GM13976 (cell line): ENCODE data around the gene NCS1.

Source experiments
- DNase-seq: peaks from one replicate; pipeline ENCODE4 v3.0.0; 2012; ENCODE audit warnings: low spot score
- in situ Hi-C: fragments of 300-500 bp; cut with MboI; formaldehyde crosslinking; loops from one replicate; pipeline ENCODE4 v1.12.0; 2022; ENCODE audit warnings: low sequenced_read_pairs, mixed read lengths, inconsistent platforms; ENCODE audit not compliant: unreplicated experiment
- TF ChIP-seq, protein P1 (sequence below): IDR thresholded peaks from 2 replicates; pipeline ENCODE4 v1.5.1; 2012; ENCODE audit warnings: borderline replicate concordance, mild to moderate bottlenecking; ENCODE audit not compliant: insufficient read depth; ENCODE audit errors: extremely low read depth, missing control alignments, control extremely low read depth

Gene NCS1

DNA sequence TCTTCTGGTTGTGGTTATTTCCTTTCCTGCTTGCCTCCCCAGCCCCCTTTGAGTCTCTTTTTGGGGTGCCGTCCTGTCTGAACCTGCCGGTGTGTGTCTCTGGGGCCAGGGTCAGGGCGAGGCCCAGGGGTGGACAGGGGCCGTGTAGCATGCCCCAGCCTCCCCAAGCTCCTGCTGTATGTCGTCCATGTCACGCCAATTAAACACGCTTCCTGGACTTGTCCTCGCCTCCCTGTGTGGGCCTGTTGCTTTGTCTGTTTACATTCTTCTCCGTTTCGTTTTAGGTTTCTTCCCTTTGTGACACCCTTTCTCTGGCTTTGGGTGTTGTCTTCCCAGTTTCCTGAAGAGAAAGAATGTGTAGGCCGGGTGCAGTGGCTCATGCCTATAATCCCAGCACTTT, 64.9 kb downstream of the NCS1 start:
- in situ Hi-C loops: loop anchor here (10.0 kb wide), 1 partner anchor 122 kb away; no protein-coding TSS in a partner anchor
- DNase-seq: no peak
- TF ChIP-seq, protein P1, sequence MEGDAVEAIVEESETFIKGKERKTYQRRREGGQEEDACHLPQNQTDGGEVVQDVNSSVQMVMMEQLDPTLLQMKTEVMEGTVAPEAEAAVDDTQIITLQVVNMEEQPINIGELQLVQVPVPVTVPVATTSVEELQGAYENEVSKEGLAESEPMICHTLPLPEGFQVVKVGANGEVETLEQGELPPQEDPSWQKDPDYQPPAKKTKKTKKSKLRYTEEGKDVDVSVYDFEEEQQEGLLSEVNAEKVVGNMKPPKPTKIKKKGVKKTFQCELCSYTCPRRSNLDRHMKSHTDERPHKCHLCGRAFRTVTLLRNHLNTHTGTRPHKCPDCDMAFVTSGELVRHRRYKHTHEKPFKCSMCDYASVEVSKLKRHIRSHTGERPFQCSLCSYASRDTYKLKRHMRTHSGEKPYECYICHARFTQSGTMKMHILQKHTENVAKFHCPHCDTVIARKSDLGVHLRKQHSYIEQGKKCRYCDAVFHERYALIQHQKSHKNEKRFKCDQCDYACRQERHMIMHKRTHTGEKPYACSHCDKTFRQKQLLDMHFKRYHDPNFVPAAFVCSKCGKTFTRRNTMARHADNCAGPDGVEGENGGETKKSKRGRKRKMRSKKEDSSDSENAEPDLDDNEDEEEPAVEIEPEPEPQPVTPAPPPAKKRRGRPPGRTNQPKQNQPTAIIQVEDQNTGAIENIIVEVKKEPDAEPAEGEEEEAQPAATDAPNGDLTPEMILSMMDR: no peak

DNA sequence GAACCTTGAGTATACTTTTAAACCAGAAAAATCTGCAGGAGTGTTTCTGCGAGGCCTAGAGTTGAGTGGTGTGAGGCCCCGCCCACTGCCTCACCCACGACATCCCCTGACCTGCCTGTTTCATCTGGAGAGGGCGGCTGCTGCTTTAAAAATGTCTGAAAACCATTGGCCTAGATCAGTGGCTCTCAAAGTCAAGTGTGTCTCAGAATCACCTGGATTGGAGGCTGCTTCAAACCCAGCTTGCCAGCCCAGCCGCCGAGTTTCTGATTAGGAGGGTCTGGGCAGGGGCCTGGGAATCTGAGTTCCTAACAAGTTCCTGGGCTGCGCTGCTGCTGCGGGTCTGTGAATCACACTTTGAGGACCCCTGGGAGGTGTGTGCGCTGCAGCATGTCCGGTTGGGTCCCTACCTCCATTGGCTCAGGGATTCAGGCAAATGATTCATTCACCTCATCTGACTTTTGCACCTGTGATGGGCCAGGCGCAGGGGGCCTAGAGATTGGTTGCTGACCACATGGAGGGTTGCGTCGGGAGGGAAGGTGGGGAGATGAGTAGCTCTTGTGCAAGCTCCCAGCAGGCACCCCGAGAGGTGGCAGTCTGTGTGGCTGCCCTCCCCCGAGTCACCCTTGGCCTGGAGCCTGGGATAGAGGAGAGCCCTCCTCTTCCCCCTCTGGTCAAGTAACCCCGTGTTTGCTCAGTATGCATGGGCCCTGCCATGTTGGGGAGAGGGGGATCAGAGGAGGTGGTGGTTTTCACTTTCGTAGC, 65.7 kb downstream of the NCS1 start:
- no peak for DNase-seq
- in situ Hi-C loops: loop anchor here (10.0 kb wide), 1 partner anchor 123 kb away; no protein-coding TSS in a partner anchor
- TF ChIP-seq, protein P1: no peak

DNA sequence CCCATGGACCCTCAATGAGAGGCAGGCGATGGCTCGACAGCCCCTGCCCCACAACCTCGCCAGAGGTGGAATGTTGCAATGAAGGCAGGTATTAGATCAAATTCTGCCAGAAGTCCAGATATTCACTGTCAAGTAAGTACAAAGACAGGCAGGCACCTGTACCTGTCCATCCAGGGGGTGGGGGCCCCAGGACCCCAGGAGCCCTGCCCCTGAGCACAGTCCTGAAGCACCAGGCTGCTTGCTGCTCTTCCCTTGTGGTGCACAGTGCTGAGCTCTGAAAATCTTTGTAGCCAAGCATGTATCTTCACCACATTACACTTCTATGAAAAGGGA, 67.1 kb downstream of the NCS1 start:
- no peak for DNase-seq
- in situ Hi-C loops: loop anchor here (10.0 kb wide), 1 partner anchor 125 kb away; no protein-coding TSS in a partner anchor
- TF ChIP-seq, protein P1: no peak

DNA sequence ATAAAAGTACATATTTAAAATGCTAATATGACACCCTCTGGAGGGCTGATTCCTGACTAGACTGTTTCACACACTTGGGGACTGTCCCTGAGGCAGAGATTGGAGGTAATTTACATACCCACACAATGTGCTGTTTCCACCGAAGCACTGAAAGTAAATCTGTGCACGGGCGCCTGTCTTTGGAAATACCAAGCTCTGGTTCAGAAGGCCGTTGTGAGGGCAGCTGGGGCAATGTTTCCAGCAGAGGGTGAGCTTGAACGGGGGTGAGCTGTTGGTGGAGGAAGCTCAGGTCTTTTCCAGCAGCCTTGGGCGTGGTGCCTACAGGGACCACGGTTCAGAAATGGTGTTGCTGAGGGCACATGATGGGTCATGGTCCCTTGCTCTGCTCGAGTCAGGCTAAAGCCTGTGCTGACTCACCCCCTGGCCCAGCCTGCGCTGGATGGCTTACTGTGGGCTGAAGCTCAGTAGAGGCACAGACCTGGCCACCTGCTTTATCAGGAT, 67.6 kb downstream of the NCS1 start:
- in situ Hi-C loops: loop anchor here (10.0 kb wide), 1 partner anchor 125 kb away; no protein-coding TSS in a partner anchor
- TF ChIP-seq, protein P1: no peak
- DNase-seq: peak; percentile 65

DNA sequence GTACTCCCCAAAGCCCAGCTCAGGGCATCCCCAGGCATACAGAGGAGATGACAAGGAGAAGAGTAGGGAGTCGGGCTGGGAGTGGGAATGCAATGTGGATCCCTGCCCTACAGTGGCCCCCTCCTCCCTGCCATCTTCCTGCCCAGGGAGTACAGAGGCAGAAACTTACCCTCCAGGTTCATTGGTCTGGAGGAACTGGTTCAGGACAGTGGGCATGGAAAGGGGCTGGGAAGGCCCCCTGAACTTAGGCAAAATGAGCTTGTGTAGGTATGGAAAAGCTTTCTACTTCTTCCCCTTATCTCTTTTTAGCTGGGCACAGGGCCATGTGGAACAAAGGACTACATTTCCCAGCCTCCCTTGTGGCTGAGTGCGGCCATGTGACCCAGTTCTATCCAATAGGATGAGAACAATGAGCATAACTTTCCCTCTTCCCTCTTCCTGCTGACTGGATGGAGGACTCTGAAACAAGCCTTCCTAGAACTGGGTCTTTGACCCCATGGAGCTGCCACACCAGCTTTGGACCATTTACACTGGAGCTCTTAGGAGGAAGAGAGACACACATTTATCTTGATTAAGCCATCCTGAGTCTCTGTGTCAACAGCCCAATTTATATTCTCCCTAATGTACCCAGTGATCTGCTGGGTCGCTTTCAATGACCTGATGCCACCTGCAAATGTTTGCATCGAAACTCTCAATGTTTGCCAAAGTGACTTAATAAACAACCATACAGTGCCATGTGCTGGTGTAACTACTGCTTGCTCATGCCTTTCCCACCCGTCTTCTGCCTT, 68.4 kb downstream of the NCS1 start:
- in situ Hi-C loops: no loop called here
- DNase-seq: no peak
- TF ChIP-seq, protein P1: no peak

DNA sequence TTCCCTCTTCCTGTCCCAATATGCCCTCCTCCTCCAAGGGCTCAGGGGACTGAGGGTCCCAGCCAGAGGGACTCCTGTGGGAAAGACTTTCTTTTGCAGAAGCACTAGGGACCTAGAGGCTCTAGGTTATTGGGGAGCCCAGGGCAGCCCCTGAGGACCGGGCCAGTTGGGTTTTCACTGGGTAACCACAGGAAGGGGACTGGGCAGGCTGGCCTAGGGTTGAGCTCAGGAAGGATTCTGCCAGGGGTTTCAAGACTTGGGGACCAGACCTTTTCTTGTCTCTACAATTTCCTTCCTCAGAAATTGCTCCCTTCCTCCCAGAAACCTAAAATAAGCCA, 69.0 kb downstream of the NCS1 start:
- in situ Hi-C loops: no loop called here
- TF ChIP-seq, protein P1: no peak
- DNase-seq: no peak
